ENCODE results near the gene ZNF217.
"Not testable (repeated sequence)": the region's sequence is repeated elsewhere in the genome, so short reads cannot be mapped to it uniquely, and the experiment has no call there.

ZNF217 gene

GRCh38 chr20:53593466-53594007, at the start of gene ZNF217:
TSS of gene ZNF217 (minus strand) at chr20:53593839. CDS start at chr20:53582826, 11,013 bp downstream.
- peak in 1 of 2 donors; percentile 48 for DNase-seq (ENCODE audit: low read depth in 2 of 2)

GRCh38 chr20:53643031-53643832, 49.6 kb upstream of the ZNF217 start:
- DNase-seq (ENCODE audit: low read depth in 2 of 2), result peak; percentile 29 to 34

GRCh38 chr20:53642196-53643030, 48.8 kb upstream of the ZNF217 start:
- peak in 1 of 2 donors; percentile 7 for DNase-seq (ENCODE audit: low read depth in 2 of 2)

- DNase-seq (ENCODE audit: low read depth in 2 of 2), result no peak
These were observed 46.2 kb upstream of the ZNF217 start for GRCh38 chr20:53639647-53640440.

GRCh38 chr20:53639128-53639527, 45.5 kb upstream of the ZNF217 start:
- DNase-seq (ENCODE audit: low read depth in 2 of 2), result no peak

GRCh38 chr20:53637310-53637709, 43.7 kb upstream of the ZNF217 start:
- DNase-seq (ENCODE audit: low read depth in 2 of 2), result not testable (repeated sequence)

- DNase-seq (ENCODE audit: low read depth in 2 of 2), result no peak
These were observed 43.0 kb upstream of the ZNF217 start for GRCh38 chr20:53636540-53637097.

- DNase-seq (ENCODE audit: low read depth in 2 of 2), result no peak
These were observed 41.6 kb upstream of the ZNF217 start for GRCh38 chr20:53635221-53635620.

GRCh38 chr20:53631909-53632662, 38.4 kb upstream of the ZNF217 start:
- no peak for DNase-seq (ENCODE audit: low read depth in 2 of 2)

- no peak for DNase-seq (ENCODE audit: low read depth in 2 of 2)
These were observed 35.8 kb upstream of the ZNF217 start for GRCh38 chr20:53629436-53629835.

GRCh38 chr20:53628758-53629157, 35.1 kb upstream of the ZNF217 start:
- DNase-seq (ENCODE audit: low read depth in 2 of 2), result not testable (repeated sequence)

GRCh38 chr20:53628076-53628475, 34.4 kb upstream of the ZNF217 start:
- no peak for DNase-seq (ENCODE audit: low read depth in 2 of 2)

- DNase-seq (ENCODE audit: low read depth in 2 of 2), result not testable (repeated sequence)
These were observed 33.4 kb upstream of the ZNF217 start for GRCh38 chr20:53627001-53627400.

GRCh38 chr20:53626584-53626983, 32.9 kb upstream of the ZNF217 start:
- no peak for DNase-seq (ENCODE audit: low read depth in 2 of 2)

GRCh38 chr20:53625311-53626129, 31.9 kb upstream of the ZNF217 start:
- DNase-seq (ENCODE audit: low read depth in 2 of 2), result no peak

- DNase-seq (ENCODE audit: low read depth in 2 of 2), result not testable (repeated sequence)
These were observed 31.2 kb upstream of the ZNF217 start for GRCh38 chr20:53624927-53625250.

GRCh38 chr20:53623454-53624211, 30.0 kb upstream of the ZNF217 start:
- DNase-seq (ENCODE audit: low read depth in 2 of 2), result no peak

GRCh38 chr20:53623134-53623453, 29.5 kb upstream of the ZNF217 start:
- no peak for DNase-seq (ENCODE audit: low read depth in 2 of 2)
